T-cell (primary cell): ENCODE data around the gene BAG3. TPM values are rescaled to one million over a fixed set of nuclear protein-coding genes. Genes with fewer than 3 reads are reported as not detected.
"Not testable (repeated sequence)": the region's sequence is repeated elsewhere in the genome, so short reads cannot be mapped to it uniquely, and the experiment has no call there.

Source experiments
- ATAC-seq, 4 experiments: fragments of 200-7000 bp in 3 of 4; fragments of 150-1000 bp in 1 of 4; cut with Tn5 transposase; replicated peaks in 1 of 4; 1 replicate in 3 of 4; 2 replicates in 1 of 4; pipeline ENCODE4 v1.10.0; 2021; ENCODE audit warnings: moderate library complexity in 3 of 4, mild to moderate bottlenecking in 2 of 4, moderate number of reproducible peaks in 1 of 4
- CTCF ChIA-PET, 2 donors: fragments of 300-600 bp; sonication (Branson Sonifier 250); formaldehyde crosslinking; loops; one replicate each; lab custom pipeline; 2022; ENCODE audit warnings: antibody characterized with exemption in 2 of 2; lab: Charles Lee
- POLR2A ChIA-PET, 2 donors: fragments of 300-600 bp; sonication (Branson Sonifier 250); formaldehyde crosslinking; loops; one replicate each; lab custom pipeline; 2022; ENCODE audit warnings: antibody characterized with exemption in 2 of 2; lab: Charles Lee
- DNase-seq, 35 experiments: peaks; one replicate each; pipeline versions ENCODE4 v3.0.0 to v3.0.0-alpha.2; 2013 to 2023
- H3K27ac ChIP-seq: one replicate; pipeline ENCODE4 v1.5.1; 2013; ENCODE audit warnings: low read length
- H3K27me3 ChIP-seq, 2 experiments: replicated peaks in 1 of 2; 1 replicate in 1 of 2; 2 replicates in 1 of 2; pipeline versions ENCODE4 v1.6.1 to v1.7.0; 2013; ENCODE audit warnings: low read length in 1 of 2, mixed read lengths in 1 of 2; ENCODE audit not compliant: control insufficient read depth in 2 of 2, insufficient read depth in 2 of 2; ENCODE audit errors: extremely low read depth in 1 of 2
- H3K36me3 ChIP-seq, 2 donors: 1 replicate in 1 of 2; 2 replicates in 1 of 2; pipeline versions ENCODE4 v1.6.1 to v1.7.0; 2013; ENCODE audit warnings: low read length in 1 of 2; ENCODE audit not compliant: control insufficient read depth in 2 of 2, insufficient read depth in 1 of 2; ENCODE audit errors: extremely low read depth in 1 of 2
- H3K4me1 ChIP-seq, 2 experiments: 1 replicate in 1 of 2; 2 replicates in 1 of 2; pipeline versions ENCODE4 v1.6.1 to v1.7.0; 2013; ENCODE audit warnings: low read length in 2 of 2, mixed read lengths in 1 of 2; ENCODE audit not compliant: insufficient read depth in 2 of 2, control insufficient read depth in 1 of 2; ENCODE audit errors: extremely low read depth in 1 of 2
- H3K4me3 ChIP-seq, 2 donors: 1 replicate in 1 of 2; 2 replicates in 1 of 2; pipeline versions ENCODE4 v1.5.1 to v1.7.0; 2013; ENCODE audit warnings: mild to moderate bottlenecking in 2 of 2, low read length in 1 of 2, moderate library complexity in 1 of 2; ENCODE audit not compliant: control insufficient read depth in 1 of 2; ENCODE audit errors: extremely low read depth in 1 of 2
- H3K9me3 ChIP-seq: 2 replicates; pipeline ENCODE4 v1.7.0; 2013
- H3K27ac Mint-ChIP-seq, 2 donors: one replicate each; pipeline ENCODE4 v1.8.0; 2020 to 2021; ENCODE audit warnings: mild to moderate bottlenecking in 2 of 2, mixed read lengths in 2 of 2
- H3K27me3 Mint-ChIP-seq, 2 donors: one replicate each; pipeline ENCODE4 v1.8.0; 2021 to 2022; ENCODE audit warnings: mixed read lengths in 2 of 2
- H3K36me3 Mint-ChIP-seq: one replicate; pipeline ENCODE4 v1.8.0; 2021; ENCODE audit warnings: mixed read lengths
- H3K4me1 Mint-ChIP-seq, 3 donors: one replicate each; pipeline ENCODE4 v1.8.0; 2020 to 2022; ENCODE audit warnings: mixed read lengths in 3 of 3, mild to moderate bottlenecking in 1 of 3
- H3K4me3 Mint-ChIP-seq, 3 donors: one replicate each; pipeline ENCODE4 v1.8.0; 2020 to 2022; ENCODE audit warnings: mild to moderate bottlenecking in 3 of 3, mixed read lengths in 3 of 3, moderate library complexity in 3 of 3
- H3K9me3 Mint-ChIP-seq, 3 donors: one replicate each; pipeline ENCODE4 v1.8.0; 2020 to 2022; ENCODE audit warnings: mixed read lengths in 3 of 3
- WGBS: methylation state at CpG from one replicate; pipeline ENCODE4 v1.1.5; 2013; ENCODE audit warnings: missing lambda C conversion rate; ENCODE audit not compliant: insufficient coverage; 5-methylcytosine and 5-hydroxymethylcytosine counted together
- total RNA-seq, 35 experiments: library from RNA in 6 of 35; stranded (reverse) in 6 of 35; fragments of 120-200 nt in 1 of 35; gene quantifications; one replicate each; pipeline versions ENCODE4 v1.2.1 to v1.2.4 and lab custom pipeline; 2013 to 2026

The BAG3 gene
- total RNA-seq, 5 donors from 2014 or later (not counting 1 experiment from before 2014, with no cell fraction given), result 20.2 to 36.4 (median 23.7) TPM

DNA sequence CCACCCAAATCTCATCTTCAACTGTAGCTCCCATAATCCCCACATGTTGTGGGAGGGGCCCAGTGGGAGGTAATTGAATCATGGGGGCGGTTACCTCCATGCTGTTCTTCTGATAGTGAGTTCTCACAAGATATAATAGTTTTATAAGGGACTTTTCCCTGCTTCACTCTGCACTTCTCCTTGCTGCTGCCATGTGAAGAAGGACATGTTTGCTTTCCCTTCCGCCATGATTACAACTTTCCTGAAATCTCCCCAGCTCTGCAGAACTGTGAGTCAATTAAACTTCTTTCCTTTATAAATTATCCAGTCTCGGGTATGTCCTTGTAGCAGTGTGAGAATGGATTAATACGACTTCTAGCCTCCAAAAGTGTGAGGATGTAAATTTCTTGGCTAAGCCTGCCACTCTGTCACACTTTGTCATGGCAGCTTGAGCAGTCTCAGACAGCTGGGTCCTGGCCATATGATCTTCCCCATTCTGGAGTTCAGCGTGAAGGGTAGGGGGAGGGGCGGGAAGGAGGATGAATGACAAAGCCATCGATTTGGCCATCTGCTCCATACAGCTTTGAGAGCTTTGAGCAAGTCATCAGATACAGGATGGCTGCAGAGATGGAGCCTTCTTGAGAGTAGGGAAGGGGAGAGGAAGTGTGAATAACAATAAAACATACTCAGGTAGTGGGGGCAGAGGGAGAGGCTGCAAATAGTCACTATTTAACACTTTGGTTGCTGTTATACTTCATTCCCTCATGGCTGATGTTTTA lies 55.5 kb downstream of the BAG3 start:
- H3K4me1 ChIP-seq, result peaks cover 0 to 7% of the 10 kb centered on the region in 2 experiments
- no peak overlapping the region for H3K4me3 ChIP-seq
- no peaks in the 10 kb centered on the region for H3K27me3 ChIP-seq
- ChIA-PET CTCF (no interaction called here), POLR2A (interaction anchor here in 1 of 2 donors (0.6 kb wide), 1 partner anchor 34 kb away, joined by 5 read pairs; no protein-coding TSS in a partner anchor)
- H3K36me3 ChIP-seq, result no peaks in the 10 kb centered on the region
- H3K36me3 Mint-ChIP-seq, result peaks cover 18% of the 10 kb centered on the region
- no peak for DNase-seq
- 80% methylated on average over 1 of the region's 7 CpGs for WGBS
- H3K9me3 ChIP-seq, result no peaks in the 10 kb centered on the region
- peaks cover 0 to 3% of the 10 kb centered on the region in 2 donors for H3K27me3 Mint-ChIP-seq
- H3K9me3 Mint-ChIP-seq, result peaks cover 9 to 21% (median 20%) of the 10 kb centered on the region in 3 donors
- H3K4me3 Mint-ChIP-seq, result no peak overlapping the region
- H3K4me1 Mint-ChIP-seq, result peaks cover 13 to 34% (median 14%) of the 10 kb centered on the region in 3 donors
- no peak overlapping the region for H3K27ac Mint-ChIP-seq
- no peak overlapping the region for H3K27ac ChIP-seq
- no peak for ATAC-seq

DNA sequence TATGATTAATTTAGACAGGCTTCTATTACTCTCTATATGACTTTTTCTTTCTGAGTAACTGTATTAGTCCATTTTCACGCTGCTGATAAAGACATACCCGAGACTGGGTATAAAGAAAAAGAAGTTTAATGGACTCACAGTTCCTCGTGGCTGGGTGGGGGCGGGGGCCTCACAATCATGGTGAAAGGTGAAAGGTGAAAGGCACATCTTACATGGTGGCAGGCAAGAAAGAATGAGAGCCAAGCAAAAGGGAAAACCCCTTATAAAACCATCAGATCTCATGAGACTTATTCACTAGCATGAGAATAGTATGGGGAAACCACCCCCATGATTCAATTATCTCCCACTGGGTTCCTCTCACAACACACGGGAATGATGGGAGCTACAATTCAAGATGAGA lies 56.2 kb downstream of the BAG3 start:
- DNase-seq, POLR2A ChIA-PET, H3K27me3 Mint-ChIP-seq, H3K36me3 ChIP-seq, H3K4me3 Mint-ChIP-seq, H3K9me3 ChIP-seq, H3K27ac ChIP-seq, ATAC-seq, H3K27me3 ChIP-seq, H3K4me3 ChIP-seq, H3K4me1 ChIP-seq: not testable (repeated sequence)
- CTCF ChIA-PET, result interaction anchor here in 1 of 2 donors (0.7 kb wide), 1 partner anchor 85 kb away, joined by 6 read pairs; no protein-coding TSS in a partner anchor
- peaks cover 18% of the 10 kb centered on the region for H3K36me3 Mint-ChIP-seq
- H3K9me3 Mint-ChIP-seq, result peaks cover 9 to 21% (median 20%) of the 10 kb centered on the region in 3 donors
- H3K27ac Mint-ChIP-seq, result peak overlapping the region in 1 of 2 donors; percentile 17
- WGBS, result no CpG with 5 or more reads among the region's 5 CpGs
- peaks cover 13 to 34% (median 14%) of the 10 kb centered on the region in 3 donors for H3K4me1 Mint-ChIP-seq

DNA sequence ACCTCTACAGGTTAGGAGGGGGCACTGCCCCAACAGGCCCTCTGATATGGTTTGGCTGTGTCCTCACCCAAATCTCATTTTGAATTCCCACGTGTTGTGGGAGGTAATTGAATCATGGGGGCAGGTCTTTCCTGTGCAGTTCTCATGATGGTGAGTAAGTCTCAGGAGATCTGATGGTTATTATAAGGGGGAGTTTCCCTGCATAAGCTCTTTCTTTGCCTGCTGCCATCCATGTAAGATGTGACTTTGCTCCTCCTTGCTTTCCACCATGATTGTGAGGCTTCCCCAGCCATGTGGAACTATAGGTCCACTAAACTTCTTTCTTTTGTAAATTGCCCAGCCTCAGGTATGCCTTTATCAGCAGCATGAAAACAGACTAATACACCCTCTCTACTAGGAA lies 59.8 kb downstream of the BAG3 start:
- H3K4me3 ChIP-seq, H3K9me3 ChIP-seq, ATAC-seq, CTCF ChIA-PET, H3K36me3 ChIP-seq, POLR2A ChIA-PET, H3K27ac ChIP-seq, H3K4me3 Mint-ChIP-seq, H3K27me3 Mint-ChIP-seq, H3K4me1 ChIP-seq, H3K27me3 ChIP-seq, H3K27ac Mint-ChIP-seq, DNase-seq: not testable (repeated sequence)
- Mint-ChIP-seq H3K9me3 (peaks cover 9 to 21% (median 20%) of the 10 kb centered on the region in 3 donors), H3K36me3 (peaks cover 18% of the 10 kb centered on the region), H3K4me1 (peaks cover 0 to 12% (median 3%) of the 10 kb centered on the region in 3 donors)
- no CpG with 5 or more reads among the region's 1 CpG for WGBS

DNA sequence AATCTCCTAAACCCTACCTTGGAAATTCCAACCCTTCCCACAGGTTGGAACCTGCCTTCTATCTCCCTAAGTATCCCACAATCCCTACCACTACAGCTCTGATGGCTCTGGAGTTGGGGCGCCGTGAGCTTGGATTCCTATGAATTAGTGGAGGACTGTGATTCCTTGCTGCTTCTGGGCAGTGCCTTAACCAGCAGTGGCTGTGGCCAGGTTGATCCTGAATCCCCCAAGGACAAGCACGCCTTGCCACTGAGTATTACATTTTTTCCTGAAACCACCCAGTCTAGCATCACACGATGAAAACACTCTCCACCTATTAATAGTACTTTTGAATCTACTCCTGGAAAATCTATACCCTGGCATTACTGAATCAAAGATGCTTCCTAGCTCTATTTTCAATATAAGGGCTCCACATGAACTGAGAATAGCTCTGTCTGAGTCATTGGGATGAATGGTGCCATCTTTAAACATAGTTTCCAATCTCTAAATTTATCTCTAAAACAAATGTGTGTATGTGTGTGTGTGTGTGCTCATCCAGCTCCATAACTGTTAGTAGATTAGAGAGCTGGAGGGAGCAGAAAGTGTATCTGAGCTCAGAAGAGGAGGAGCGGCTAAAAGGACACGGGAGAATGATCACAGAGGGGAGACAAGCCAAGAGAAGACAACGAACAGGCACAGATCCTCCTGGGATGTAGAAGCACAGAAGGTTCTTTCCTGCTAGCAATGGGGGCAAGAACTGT lies 62.7 kb downstream of the BAG3 start:
- 86% methylated on average over 3 of the region's 7 CpGs for WGBS
- Histone ChIP-seq H3K9me3 (no peaks in the 10 kb centered on the region), H3K4me1 (no peaks in the 10 kb centered on the region), H3K4me3 (no peak overlapping the region), H3K27me3 (no peaks in the 10 kb centered on the region), H3K36me3 (no peaks in the 10 kb centered on the region), H3K27ac (no peak overlapping the region)
- no peaks in the 10 kb centered on the region for H3K27me3 Mint-ChIP-seq
- no peak overlapping the region for H3K4me3 Mint-ChIP-seq
- DNase-seq (no peak), ATAC-seq (no peak)
- H3K36me3 Mint-ChIP-seq, result peaks cover 3% of the 10 kb centered on the region
- ChIA-PET POLR2A (interaction anchor here in 1 of 2 donors (1.0 kb wide), 1 partner anchor 191 kb away, joined by 3 read pairs; no protein-coding TSS in a partner anchor), CTCF (interaction anchor here in 1 of 2 donors (0.6 kb wide), 2 partner anchors 31 to 632 kb away, joined by 5 to 8 read pairs; no protein-coding TSS in a partner anchor)
- H3K9me3 Mint-ChIP-seq, result peaks cover 0 to 6% (median 4%) of the 10 kb centered on the region in 3 donors
- peaks cover 0 to 4% (median 3%) of the 10 kb centered on the region in 3 donors for H3K4me1 Mint-ChIP-seq
- no peak overlapping the region for H3K27ac Mint-ChIP-seq

DNA sequence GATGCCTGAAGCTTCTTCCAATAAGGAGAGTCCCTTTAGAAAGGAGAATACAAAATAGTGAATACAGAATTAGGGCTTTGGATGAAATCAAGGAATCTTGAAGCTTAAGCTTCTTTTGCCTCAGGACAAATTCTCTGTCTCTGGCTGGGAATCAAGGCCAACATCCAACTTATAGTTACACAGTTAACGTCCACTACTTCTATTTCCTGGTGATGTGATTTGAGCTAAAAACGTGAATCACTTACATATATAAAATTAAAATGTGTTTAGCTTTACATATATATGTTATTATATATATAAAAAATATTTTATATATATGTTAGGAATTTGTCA lies 63.3 kb downstream of the BAG3 start:
- Histone ChIP-seq H3K27me3 (no peaks in the 10 kb centered on the region), H3K9me3 (no peaks in the 10 kb centered on the region), H3K4me1 (no peaks in the 10 kb centered on the region), H3K4me3 (no peak overlapping the region), H3K27ac (no peak overlapping the region), H3K36me3 (no peaks in the 10 kb centered on the region)
- H3K27ac Mint-ChIP-seq, result no peak overlapping the region
- peaks cover 3% of the 10 kb centered on the region for H3K36me3 Mint-ChIP-seq
- H3K27me3 Mint-ChIP-seq, result no peaks in the 10 kb centered on the region
- H3K4me1 Mint-ChIP-seq, result peaks cover 0 to 2% (median 0%) of the 10 kb centered on the region in 3 donors
- H3K4me3 Mint-ChIP-seq, result no peak overlapping the region
- ChIA-PET POLR2A (interaction anchor here in 1 of 2 donors (1.0 kb wide), 1 partner anchor 191 kb away, joined by 3 read pairs; no protein-coding TSS in a partner anchor), CTCF (no interaction called here)
- peaks cover 0 to 6% (median 4%) of the 10 kb centered on the region in 3 donors for H3K9me3 Mint-ChIP-seq
- DNase-seq, result no peak
- no CpG with 5 or more reads among the region's 2 CpGs for WGBS
- ATAC-seq, result no peak
